ENCODE measurements around the gene CYBA.
"Not testable (repeated sequence)": the region's sequence is repeated elsewhere in the genome, so short reads cannot be mapped to it uniquely, and the experiment has no call there.

CYBA gene

DNA sequence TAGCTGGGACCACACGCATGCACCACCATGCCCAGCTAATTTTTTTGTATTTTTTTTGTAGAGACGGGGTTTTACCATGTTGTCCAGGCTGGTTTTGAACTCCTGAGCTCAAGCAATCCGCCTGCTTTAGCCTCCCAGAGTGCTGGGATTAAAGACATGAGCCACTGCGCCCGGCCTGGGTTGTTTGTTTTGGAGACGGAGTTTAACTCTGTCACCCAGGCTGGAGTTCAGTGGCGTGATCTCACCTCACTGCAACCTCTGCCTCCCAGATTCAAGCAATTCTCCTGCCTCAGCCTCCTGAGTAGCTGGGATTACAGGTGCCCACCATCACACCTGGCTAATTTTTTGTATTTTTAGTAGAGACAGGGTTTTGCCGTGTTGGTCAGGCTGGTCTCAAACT lies 41.4 kb downstream of the CYBA start:
- not testable (repeated sequence) for DNase-seq

DNA sequence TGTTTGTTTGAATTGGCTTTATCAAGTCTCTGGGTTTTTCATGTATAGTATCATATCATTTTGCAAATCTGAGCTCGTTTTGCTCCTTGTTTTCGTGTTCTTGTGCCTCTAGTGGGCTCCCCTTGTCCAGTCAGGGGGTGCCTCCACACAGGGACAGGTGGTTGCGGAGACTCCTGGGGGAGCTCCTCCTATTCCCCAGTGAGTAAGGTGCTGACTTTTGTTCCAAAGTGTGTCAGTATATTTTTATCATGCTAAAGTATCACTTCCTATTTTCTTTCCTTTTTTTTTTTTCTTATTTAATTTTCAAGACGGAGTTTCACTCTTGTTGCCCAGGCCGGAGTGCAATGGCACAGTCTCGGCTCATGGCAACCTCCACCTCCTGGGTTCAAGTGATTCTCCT lies 42.8 kb downstream of the CYBA start:
- DNase-seq = no peak

DNA sequence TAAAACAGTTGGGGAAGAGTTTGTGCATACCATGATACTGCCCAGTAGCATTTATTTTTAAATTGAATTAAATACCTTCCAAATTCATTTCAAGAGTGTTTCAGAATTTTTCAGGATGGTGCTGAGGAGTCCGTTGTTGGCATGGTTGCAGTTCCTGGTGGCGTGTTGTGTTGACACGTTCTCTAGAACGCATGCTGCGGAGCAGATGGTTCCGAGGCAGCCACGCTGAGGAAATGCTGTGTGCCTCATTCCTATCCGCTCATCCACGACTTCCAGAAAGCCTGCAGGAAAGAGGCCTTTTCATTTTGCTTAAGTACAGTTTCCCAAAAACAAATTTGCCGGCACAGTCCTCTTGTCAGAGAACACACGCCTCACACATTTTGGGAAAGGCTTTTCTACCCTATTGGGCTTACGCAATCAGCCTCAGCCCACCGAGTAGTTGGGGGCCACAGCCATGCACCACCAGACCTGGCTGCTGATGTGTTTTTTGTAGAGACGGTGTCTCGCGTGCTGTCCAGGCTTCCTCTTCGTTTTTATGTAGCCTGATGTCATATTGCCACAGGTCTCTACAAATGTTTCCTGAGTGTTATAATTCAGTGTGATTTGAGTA lies 44.6 kb downstream of the CYBA start:
- no peak for DNase-seq

DNA sequence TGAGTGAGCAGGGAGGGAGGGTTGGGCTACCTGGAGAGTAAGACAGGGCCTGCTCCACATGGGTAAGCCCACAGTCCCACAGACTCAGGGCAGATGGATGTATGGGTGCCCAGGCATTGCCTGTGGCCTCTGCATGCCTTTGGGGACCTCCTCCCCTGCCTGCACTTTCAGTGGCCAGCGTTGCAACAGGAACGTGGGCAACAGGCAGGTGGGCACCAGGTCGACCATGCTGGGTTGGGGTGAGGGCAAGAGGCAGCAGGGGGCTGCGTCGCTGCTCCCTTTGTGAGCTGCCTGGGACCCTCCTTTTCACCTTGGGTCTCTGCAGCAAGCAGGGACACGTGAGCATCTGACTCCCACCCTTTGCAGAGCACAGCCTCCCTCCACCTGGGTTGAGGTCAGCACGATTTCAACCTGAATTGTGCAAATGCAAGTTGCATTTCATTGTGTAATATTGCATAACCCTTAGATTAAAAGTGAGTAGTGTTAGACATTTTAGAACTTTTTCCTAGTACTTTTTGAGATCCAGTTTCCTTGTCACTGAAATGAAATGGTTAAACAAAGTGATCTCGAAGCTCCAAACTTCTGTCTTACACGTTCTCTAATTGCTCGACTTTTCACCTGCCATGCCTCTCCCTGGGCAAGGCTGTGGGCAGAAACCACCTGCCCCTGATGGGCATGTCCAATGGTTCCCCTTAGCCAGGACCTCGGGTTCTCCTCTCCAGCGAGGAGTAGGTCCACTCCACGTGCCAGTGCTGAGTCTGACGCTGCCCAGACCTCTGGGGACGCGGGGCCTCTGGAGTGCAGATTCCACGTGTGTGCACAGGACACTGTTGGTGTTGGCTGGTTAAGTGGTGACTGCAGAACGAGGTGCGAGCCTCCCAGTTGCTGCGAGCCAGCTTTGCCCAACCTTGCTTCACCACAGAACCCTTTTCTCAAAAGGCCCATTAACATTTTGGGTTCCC lies 45.4 kb downstream of the CYBA start:
- DNase-seq = no peak

DNA sequence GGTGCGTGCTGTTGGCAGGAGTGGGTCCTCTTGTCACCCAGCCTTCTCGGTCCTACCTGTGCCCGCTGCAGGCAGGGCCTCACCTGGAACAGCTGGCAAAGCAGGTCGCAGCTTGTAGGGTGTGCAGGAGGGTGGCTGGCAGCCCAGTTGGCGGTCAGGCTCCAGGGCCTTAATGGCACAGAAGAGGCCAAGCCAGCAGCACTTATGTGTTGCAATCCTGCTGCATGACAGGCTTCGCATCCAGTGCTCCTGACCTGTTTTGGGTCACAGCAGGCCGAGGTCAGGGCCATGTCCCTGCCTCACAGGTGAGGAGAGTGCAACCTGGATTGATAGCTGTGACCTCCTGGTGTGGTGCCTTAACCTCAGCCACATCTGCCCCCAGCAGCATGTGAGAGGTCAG lies 48.8 kb downstream of the CYBA start:
- no peak for DNase-seq

GRCh38 chr16:88601313-88602036 lies 49.4 kb downstream of the CYBA start:
- no peak for DNase-seq

- DNase-seq = no peak
Measured at GRCh38 chr16:88600539-88600896, 50.3 kb downstream of the CYBA start.

DNA sequence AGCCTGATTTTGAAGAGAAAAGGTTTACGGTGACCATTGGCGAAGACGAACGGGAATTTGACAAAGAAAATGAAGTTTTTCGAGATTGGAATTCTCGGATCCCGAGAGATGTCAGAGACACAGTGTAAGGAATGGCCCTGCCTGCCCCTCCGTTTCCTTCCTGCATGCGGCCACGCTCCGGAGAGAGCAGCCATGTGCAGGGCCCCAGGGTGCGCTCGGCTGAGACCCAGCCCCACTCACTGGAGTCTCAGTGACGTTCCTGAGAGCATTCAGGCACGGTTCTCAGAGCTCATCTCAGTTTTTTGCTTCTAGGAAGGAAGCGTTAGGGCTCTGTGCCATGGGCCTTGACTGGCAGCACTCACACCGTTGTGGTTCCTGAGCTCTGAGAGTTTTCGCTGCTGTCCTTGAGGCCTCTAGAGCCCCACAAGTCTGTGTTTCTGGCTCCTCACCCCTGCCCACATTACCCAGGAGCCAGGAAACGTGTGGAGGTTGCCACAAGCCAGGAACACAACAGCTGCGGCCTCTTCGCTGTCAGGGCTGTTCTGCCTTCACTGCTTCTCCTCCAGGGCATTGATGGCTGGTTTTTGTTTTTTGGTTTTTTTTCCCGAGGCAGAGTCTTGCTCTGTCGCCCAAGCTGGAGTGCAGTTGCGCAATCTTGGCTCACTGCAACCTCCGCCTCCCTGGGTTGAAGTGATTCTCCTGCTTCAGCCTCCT lies 50.9 kb downstream of the CYBA start:
- no peak for DNase-seq

DNA sequence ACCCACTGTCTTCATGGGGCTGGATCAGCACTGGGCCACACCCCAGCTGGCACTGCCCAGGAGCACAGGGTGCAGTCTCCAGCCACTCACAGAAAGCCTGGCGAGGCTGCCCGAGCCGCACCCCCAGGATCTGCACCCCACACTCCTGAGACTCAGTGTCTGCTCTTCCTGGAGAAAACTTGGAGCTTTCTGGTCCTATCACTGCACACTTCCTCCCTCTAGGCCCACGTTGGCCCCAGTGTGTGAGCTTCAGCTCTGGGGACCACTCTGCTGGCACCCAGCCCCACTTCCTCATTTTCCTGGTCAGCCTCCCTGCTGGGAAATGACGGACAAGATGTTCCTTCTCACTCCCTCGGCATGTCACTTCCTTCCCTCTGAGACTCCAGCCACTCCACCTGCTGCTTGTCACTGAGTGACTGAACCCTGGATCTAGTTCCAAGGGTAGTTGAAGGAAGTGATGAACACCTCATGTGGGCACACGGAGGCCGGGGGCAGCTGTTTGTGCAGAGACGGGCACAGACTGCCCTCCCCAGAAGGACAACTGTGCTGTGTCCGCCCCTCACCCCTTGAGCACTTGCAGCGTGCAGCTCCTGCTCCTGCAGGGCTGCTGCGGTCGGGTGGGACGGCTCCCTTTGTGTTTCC lies 51.6 kb downstream of the CYBA start:
- DNase-seq = no peak

GRCh38 chr16:88597856-88598491 lies 52.9 kb downstream of the CYBA start:
- DNase-seq = no peak

DNA sequence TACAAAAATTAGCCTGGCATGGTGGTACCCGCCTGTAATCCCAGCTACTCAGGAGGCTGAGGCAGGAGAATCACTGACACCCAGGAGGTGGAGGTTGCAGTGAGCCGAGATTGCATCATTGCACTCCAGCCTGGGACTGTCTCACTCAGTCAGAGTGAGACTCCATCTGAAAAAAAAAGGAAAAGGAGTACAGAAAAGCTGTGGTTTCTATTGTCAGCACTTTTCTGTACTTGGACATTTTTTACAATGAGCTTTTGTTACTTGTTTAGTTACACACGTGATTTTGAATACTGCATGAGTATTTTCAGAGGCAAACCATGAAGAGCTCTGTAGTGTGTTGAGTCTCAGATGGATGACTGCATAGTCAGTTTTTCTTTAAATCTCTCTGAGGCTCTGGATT lies 54.4 kb downstream of the CYBA start:
- no peak for DNase-seq

GRCh38 chr16:88595921-88596320 lies 54.9 kb downstream of the CYBA start:
- DNase-seq = no peak

GRCh38 chr16:88595101-88595500 lies 55.8 kb downstream of the CYBA start:
- no peak for DNase-seq

- DNase-seq = no peak
Measured at GRCh38 chr16:88593910-88594309, 56.9 kb downstream of the CYBA start.

GRCh38 chr16:88593489-88593888 lies 57.4 kb downstream of the CYBA start:
- DNase-seq = no peak

All from activated naive CD4-positive, alpha-beta T cell (primary cell).